HepG2 (cell line): ENCODE data around the gene PUDP. TPM values are rescaled to one million over a fixed set of nuclear protein-coding genes. Genes with fewer than 3 reads are reported as not detected.

Experiments
- ATAC-seq: fragments of 200-7000 bp; cut with Tn5 transposase; 3 replicates; pipeline ENCODE4 v1.9.1; 2020; ENCODE audit warnings: mild to moderate bottlenecking, moderate library complexity
- BruUV-seq: library from RNA; stranded (reverse); fragments of 400-500 nt; replicated peaks from 2 replicates; lab custom pipeline; 2021; lab: Mats Ljungman, UMichigan
- CTCF ChIA-PET: fragments of 300-600 bp; formaldehyde crosslinking; extraction: SDS; loops from one replicate; lab custom pipeline; 2021; ENCODE audit warnings: low total read pairs, inconsistent platforms, low intra/inter-chr PET ratio; lab: Yijun Ruan, JAX
- POLR2A ChIA-PET: fragments of 350-600 bp; sonication (Branson Sonifier 250); formaldehyde crosslinking; loops from one replicate; lab custom pipeline; 2020; ENCODE audit warnings: antibody characterized with exemption, inconsistent platforms; lab: Yijun Ruan, JAX
- DNase-seq: peaks from one replicate; pipeline ENCODE4 v3.0.0-alpha.2; 2015; ENCODE audit warnings: low spot score
- FAIRE-seq: peaks from 3 replicates; lab custom pipeline; 2011; peaks lifted over from hg19 to GRCh38; lab: Jason Lieb, UNC
- H2AFZ ChIP-seq: one replicate; pipeline ENCODE4 v1.6.1; 2011; ENCODE audit warnings: low read length, inconsistent platforms
- H3K27ac ChIP-seq: fragments of 300-600 bp; 3 replicates; pipeline ENCODE4 v1.8.0; 2011; ENCODE audit warnings: mixed run types, mild to moderate bottlenecking, mixed read lengths, low read length, inconsistent platforms; ENCODE audit not compliant: insufficient read depth; ENCODE audit errors: extremely low read length
- H3K27me3 ChIP-seq, 2 experiments: fragments of 200-600 bp in 1 of 2; 2 replicates in 1 of 2; 3 replicates in 1 of 2; pipeline versions ENCODE4 v1.6.0 to v1.8.0; 2011; ENCODE audit warnings: low read length in 2 of 2, mild to moderate bottlenecking in 2 of 2, moderate library complexity in 2 of 2, inconsistent platforms in 1 of 2; ENCODE audit not compliant: insufficient read depth in 2 of 2, control insufficient read depth in 1 of 2
- H3K36me3 ChIP-seq, 2 experiments: fragments of 200-600 bp in 1 of 2; replicated peaks in 1 of 2; 2 replicates in 1 of 2; 3 replicates in 1 of 2; pipeline versions ENCODE4 v1.5.1 to v1.8.0; 2011; ENCODE audit warnings: low read length in 2 of 2, inconsistent platforms in 1 of 2; ENCODE audit not compliant: insufficient read depth in 2 of 2, control insufficient read depth in 1 of 2
- H3K4me1 ChIP-seq: 2 replicates; pipeline ENCODE4 v1.5.1; 2012; ENCODE audit warnings: low read length, inconsistent platforms; ENCODE audit not compliant: insufficient read depth
- H3K4me2 ChIP-seq: 2 replicates; pipeline ENCODE4 v1.6.0; 2011; ENCODE audit warnings: low read depth, low read length, inconsistent platforms
- H3K4me3 ChIP-seq, 3 experiments: fragments of 200-600 bp in 1 of 3; sonication (generic), shearing (Covaris generic) in 1 of 3; replicated peaks in 1 of 3; 2 replicates each; pipeline ENCODE4 v1.5.1; 2011 to 2016; ENCODE audit warnings: low read length in 3 of 3, inconsistent platforms in 2 of 3, low read depth in 2 of 3, mild to moderate bottlenecking in 2 of 3, control low read depth in 1 of 3, mixed read lengths in 1 of 3; ENCODE audit not compliant: insufficient read depth in 1 of 3
- H3K79me2 ChIP-seq: one replicate; pipeline ENCODE4 v1.6.1; 2011; ENCODE audit warnings: low read length, inconsistent platforms; ENCODE audit not compliant: insufficient read depth
- H3K9ac ChIP-seq: 2 replicates; pipeline ENCODE4 v1.6.0; 2011; ENCODE audit warnings: mild to moderate bottlenecking, low read depth, low read length, inconsistent platforms; ENCODE audit not compliant: insufficient read depth
- H3K9me3 ChIP-seq: 2 replicates; pipeline ENCODE4 v1.5.1; 2012; ENCODE audit warnings: mild to moderate bottlenecking, low read length
- H4K20me1 ChIP-seq: 2 replicates; pipeline ENCODE4 v1.6.0; 2011; ENCODE audit warnings: inconsistent platforms, mild to moderate bottlenecking, low read length, moderate library complexity; ENCODE audit not compliant: insufficient read depth
- ARID4A ChIP-seq: sonication (generic); formaldehyde crosslinking; IDR thresholded peaks from 2 replicates; pipeline ENCODE4 v1.5.0; 2020; ENCODE audit warnings: mild to moderate bottlenecking, missing genetic modification reagents, borderline replicate concordance
- HMG20A ChIP-seq: IDR thresholded peaks from 2 replicates; pipeline ENCODE4 v1.6.1; 2016; ENCODE audit warnings: borderline replicate concordance
- MTA1 ChIP-seq: sonication (generic); formaldehyde crosslinking; IDR thresholded peaks from 2 replicates; pipeline ENCODE4 v1.4.0; 2020; ENCODE audit warnings: missing genetic modification reagents, mild to moderate bottlenecking, borderline replicate concordance
- PBX2 ChIP-seq: IDR thresholded peaks from 2 replicates; pipeline ENCODE4 v1.6.1; 2016; ENCODE audit warnings: control low read depth
- SP1 ChIP-seq, 2 experiments: fragments of 450-650 bp in 1 of 2; sonication (generic) in 1 of 2; formaldehyde crosslinking in 1 of 2; IDR thresholded peaks; 2 replicates each; pipeline versions ENCODE4 v1.4.0 to v1.6.1; 2016 to 2020; ENCODE audit warnings: missing genetic modification reagents in 1 of 2
- ZNF562 ChIP-seq: sonication (generic); formaldehyde crosslinking; IDR thresholded peaks from 2 replicates; pipeline ENCODE4 v1.8.0; 2022; ENCODE audit warnings: missing genetic modification reagents, borderline replicate concordance
- WGBS: methylation state at CpG from one replicate; pipeline ENCODE4 v1.1.6; 2017; ENCODE audit warnings: low lambda C conversion rate; 5-methylcytosine and 5-hydroxymethylcytosine counted together
- in situ Hi-C: cut with HindIII; loops from 2 replicates; pipeline ENCODE4 v1.10.0; 2017; ENCODE audit warnings: low pct_unique_long_range_greater_than_20kb; ENCODE audit not compliant: extremely low pct_ligation_motif_present
- intact Hi-C: fragments of 100-400 bp; cut with micrococcal nuclease; formaldehyde crosslinking; loops from one replicate; pipeline ENCODE4 v1.10.0; 2022; ENCODE audit not compliant: unreplicated experiment
- polyA plus RNA-seq, 8 experiments: library from polyadenylated mRNA; depleted of rRNA in 3 of 8; stranded (reverse) in 7 of 8; unstranded in 1 of 8; fragments of >200 nt; fragmentation: Illumina TruSeq in 4 of 8; extraction: Trizol in 4 of 8; gene quantifications; 2 replicates each; pipeline versions ENCODE4 v1.2.1 to v1.2.3, GENCODE V29; 2011 to 2016; ENCODE audit warnings: low read depth in 4 of 8, missing spikeins in 1 of 8, mixed read lengths in 1 of 8; ENCODE audit not compliant: insufficient read depth in 1 of 8
- total RNA-seq, 5 experiments: library from RNA; depleted of rRNA; stranded (reverse); fragments of >200 nt; fragmentation: Illumina TruSeq; extraction: Trizol; gene quantifications; 2 replicates each; pipeline ENCODE4 v1.2.3, GENCODE V29; 2016; ENCODE audit warnings: low read depth in 1 of 5

PUDP gene
- total and polyA plus RNA-seq, 2 of the 13 experiments (the other 11 are each of a cell fraction or from before 2014, with no cell fraction given) = 7.5 to 23.5 TPM

- no peak for TF ChIP-seq MTA1 (CRISPR knock-in tag)
- TF ChIP-seq, all 625 proteins: peak for 0
Observed at GRCh38 chrX:7052541-7052940, 95.4 kb downstream of the PUDP start (continued).

- DNase-seq (no peak), FAIRE-seq (no peak), ATAC-seq (no peak)
- Histone ChIP-seq H2AFZ (no peak overlapping the region), H3K4me2 (no peak overlapping the region), H3K9me3 (no peaks in the 10 kb centered on the region), H3K4me1 (peaks cover 10% of the 10 kb centered on the region), H3K9ac (no peak overlapping the region), H3K27me3 (no peaks in the 10 kb centered on the region), H3K4me3 (no peak overlapping the region), H3K36me3 (no peaks in the 10 kb centered on the region), H3K27ac (no peak overlapping the region), H4K20me1 (no peaks in the 10 kb centered on the region), H3K79me2 (no peaks in the 10 kb centered on the region)
- no TSS peak for BruUV-seq
- in situ Hi-C loops = no loop called here
- WGBS = 100% methylated on average over 6 of the region's 11 CpGs
- no peak for TF ChIP-seq PBX2 (CRISPR knock-in tag)
- TF ChIP-seq HMG20A (CRISPR knock-in tag) = no peak
- TF ChIP-seq SP1 (IDR thresholded peaks at IDR 0.05) = no peak
- TF ChIP-seq SP1 (CRISPR knock-in tag; IDR thresholded peaks at IDR 0.05) = no peak
- no peak for TF ChIP-seq ZNF562 (CRISPR knock-in tag)
- no peak for TF ChIP-seq ARID4A (CRISPR knock-in tag)
- ChIA-PET POLR2A (no interaction called here), CTCF (no interaction called here)
- intact Hi-C loops = no loop called here
Observed at GRCh38 chrX:7050271-7050670, 97.7 kb downstream of the PUDP start.
